ENCODE measurements around the gene MBTD1. TPM values are rescaled to one million over a fixed set of nuclear protein-coding genes. Genes with fewer than 3 reads are reported as not detected.

The MBTD1 gene
- total RNA-seq, 2 donors from 2014 or later, result 15.5 to 16.9 TPM

GRCh38 chr17:51164911-51165679 is 94.8 kb downstream of the MBTD1 start:
- TF ChIP-seq CTCF (IDR thresholded peaks at IDR 0.05), result no peak
- H3K27ac ChIP-seq, result peak overlapping the region; percentile 85 to 96 (median 94)
- 48 to 55% methylated on average over 10 to 16 of the region's 16 CpGs for WGBS, 2 donors
- ATAC-seq (no peak), DNase-seq (peak in 3 of 4 donors; percentile 15 to 33 (median 21))
- H3K4me3 ChIP-seq, result no peak overlapping the region
- H3K9me3 ChIP-seq, result no peaks in the 10 kb centered on the region
- intact Hi-C loops (cut with DNase I), result no loop called here
- H3K27me3 ChIP-seq, result no peaks in the 10 kb centered on the region
- H3K4me1 ChIP-seq, result peaks cover 15% of the 10 kb centered on the region
- peaks cover 7 to 15% of the 10 kb centered on the region in 2 donors for H3K36me3 ChIP-seq (replicated peaks in 1 of 2; ENCODE audit: insufficient read depth in 1 of 2, low read depth in 2 of 2)

DNA sequence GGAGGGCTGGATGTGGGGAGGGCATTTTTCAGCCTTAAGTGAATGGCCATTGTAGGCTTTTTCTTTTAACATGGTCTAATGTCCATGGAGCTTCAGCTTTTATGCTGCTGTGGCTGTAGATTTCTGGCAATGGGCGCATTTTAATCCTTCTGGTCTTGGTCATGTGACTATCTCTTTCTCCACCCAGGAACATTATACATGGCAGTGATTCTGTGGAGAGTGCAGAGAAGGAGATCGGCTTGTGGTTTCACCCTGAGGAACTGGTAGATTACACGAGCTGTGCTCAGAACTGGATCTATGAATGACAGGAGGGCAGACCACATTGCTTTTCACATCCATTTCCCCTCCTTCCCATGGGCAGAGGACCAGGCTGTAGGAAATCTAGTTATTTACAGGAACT is 98.3 kb downstream of the MBTD1 start:
- DNase-seq (no peak), ATAC-seq (no peak)
- H3K4me1 ChIP-seq, result peaks cover 8% of the 10 kb centered on the region
- intact Hi-C loops (cut with DNase I), result no loop called here
- H3K27ac ChIP-seq, result no peak overlapping the region
- no peaks in the 10 kb centered on the region for H3K9me3 ChIP-seq
- H3K36me3 ChIP-seq (replicated peaks in 1 of 2; ENCODE audit: insufficient read depth in 1 of 2, low read depth in 2 of 2), result peaks cover 0 to 3% of the 10 kb centered on the region in 2 donors
- WGBS, 2 donors, result 64 to 77% methylated on average over 3 of the region's 3 CpGs
- TF ChIP-seq POLR2A (IDR thresholded peaks at IDR 0.05) (no peak), CTCF (IDR thresholded peaks at IDR 0.05) (no peak)
- no peaks in the 10 kb centered on the region for H3K27me3 ChIP-seq
- H3K4me3 ChIP-seq, result no peak overlapping the region

DNA sequence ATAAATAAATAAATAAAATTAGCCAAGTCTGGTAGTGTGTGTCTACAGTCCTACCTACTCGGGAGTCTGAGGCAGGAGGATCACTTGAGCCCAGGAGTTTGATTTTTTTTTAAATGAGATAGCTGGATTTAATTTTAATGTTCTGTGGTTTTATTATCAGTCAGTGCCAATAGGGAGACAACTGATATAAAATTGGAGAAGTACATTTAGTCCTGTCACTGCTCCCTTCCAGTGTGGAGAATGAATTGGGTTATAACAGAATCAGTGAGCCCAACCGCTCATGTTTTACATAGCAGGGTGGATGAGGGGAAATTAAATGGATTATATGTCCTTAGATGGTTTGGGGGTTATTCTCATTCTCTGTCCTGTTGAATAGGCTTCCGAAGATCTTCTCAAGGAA is 100.2 kb downstream of the MBTD1 start:
- ATAC-seq (no peak), DNase-seq (no peak)
- intact Hi-C loops (cut with DNase I), result loop anchor here (10.0 kb wide), 1 partner anchor 155 kb away; no protein-coding TSS in a partner anchor
- H3K36me3 ChIP-seq (replicated peaks in 1 of 2; ENCODE audit: insufficient read depth in 1 of 2, low read depth in 2 of 2), result peaks cover 0 to 3% of the 10 kb centered on the region in 2 donors
- TF ChIP-seq POLR2A (IDR thresholded peaks at IDR 0.05), result no peak
- TF ChIP-seq CTCF (IDR thresholded peaks at IDR 0.05), result no peak
- H3K4me1 ChIP-seq, result peaks cover 8% of the 10 kb centered on the region
- 93 to 94% methylated on average over 3 of the region's 3 CpGs for WGBS, 2 donors
- H3K27me3 ChIP-seq, result no peaks in the 10 kb centered on the region
- H3K4me3 ChIP-seq, result no peak overlapping the region
- no peak overlapping the region for H3K27ac ChIP-seq
- H3K9me3 ChIP-seq, result no peaks in the 10 kb centered on the region

- 95 to 98% methylated on average over 8 of the region's 8 CpGs for WGBS, 2 donors
- H3K27me3 ChIP-seq, result no peaks in the 10 kb centered on the region
- peaks cover 21% of the 10 kb centered on the region for H3K4me1 ChIP-seq
- intact Hi-C loops (cut with DNase I), result loop anchor here (10.0 kb wide), 1 partner anchor 151 kb away; no protein-coding TSS in a partner anchor
- no peaks in the 10 kb centered on the region for H3K9me3 ChIP-seq
- no peak overlapping the region for H3K27ac ChIP-seq
- H3K4me3 ChIP-seq, result no peak overlapping the region
- H3K36me3 ChIP-seq (replicated peaks in 1 of 2; ENCODE audit: insufficient read depth in 1 of 2, low read depth in 2 of 2), result no peaks in the 10 kb centered on the region
- ATAC-seq (no peak), DNase-seq (no peak)
- TF ChIP-seq POLR2A (IDR thresholded peaks at IDR 0.05) (no peak), CTCF (IDR thresholded peaks at IDR 0.05) (no peak)
Measured at GRCh38 chr17:51155416-51155815, 104.4 kb downstream of the MBTD1 start.

GRCh38 chr17:51154176-51154575 is 105.7 kb downstream of the MBTD1 start:
- TF ChIP-seq POLR2A (IDR thresholded peaks at IDR 0.05), result no peak
- no peak for TF ChIP-seq CTCF (IDR thresholded peaks at IDR 0.05)
- Histone ChIP-seq H3K9me3 (no peaks in the 10 kb centered on the region), H3K27ac (peak overlapping the region in 1 of 4 donors; percentile 81), H3K4me3 (peak overlapping the region; percentile 26 to 65), H3K4me1 (peaks cover 21% of the 10 kb centered on the region), H3K27me3 (no peaks in the 10 kb centered on the region), H3K36me3 (replicated peaks in 1 of 2; ENCODE audit: insufficient read depth in 1 of 2, low read depth in 2 of 2) (no peaks in the 10 kb centered on the region)
- ATAC-seq (no peak), DNase-seq (no peak)
- WGBS, 2 donors, result 12 to 13% methylated on average over 6 of the region's 6 CpGs
- intact Hi-C loops (cut with DNase I), result loop anchor here (10.0 kb wide), 1 partner anchor 149 kb away; no protein-coding TSS in a partner anchor

All from body of pancreas (tissue), 4 donors.